Measurements from ENCODE around the gene GSDME. TPM values are rescaled to one million over a fixed set of nuclear protein-coding genes. Genes with fewer than 3 reads are reported as not detected.

Gene GSDME
- polyA plus RNA-seq, 2 donors, result 1.1 to 3.4 TPM

DNA sequence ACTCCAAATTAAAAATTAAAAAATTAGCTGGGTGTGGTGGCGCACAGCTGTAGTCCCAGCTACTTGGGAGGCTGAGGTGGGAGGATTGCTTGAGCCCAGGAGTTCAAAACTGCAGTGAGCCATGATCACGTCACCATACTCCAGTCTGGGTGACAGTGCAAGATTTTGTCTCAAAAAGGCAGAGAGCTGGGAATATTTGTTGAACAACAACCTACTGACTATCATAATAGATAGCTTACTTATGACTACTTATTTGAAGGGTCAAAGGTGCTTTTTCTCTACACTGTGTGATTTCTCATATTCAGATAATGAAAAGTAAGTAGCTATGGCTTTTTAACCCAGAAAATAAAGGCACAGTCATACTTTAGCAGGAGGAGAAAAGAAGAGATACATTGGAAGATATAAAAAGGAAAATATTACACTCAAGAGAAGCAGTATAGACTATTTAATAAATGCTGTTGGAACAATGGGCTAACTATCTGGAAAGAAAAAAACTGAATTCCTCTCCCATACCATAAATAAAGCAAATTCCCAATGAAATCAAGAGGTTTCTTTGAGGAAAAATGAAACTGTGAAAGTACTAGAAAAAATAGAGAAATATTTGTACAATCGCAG, 6.7 kb downstream of the GSDME start:
- no peaks in the 10 kb centered on the region for H3K4me1 ChIP-seq (ENCODE audit: control insufficient read depth in 2 of 2, insufficient read depth in 2 of 2, low read length in 1 of 2)
- no peaks in the 10 kb centered on the region for H3K36me3 ChIP-seq (ENCODE audit: control insufficient read depth in 2 of 2, insufficient read depth in 2 of 2, low read length in 1 of 2)
- H3K4me3 ChIP-seq (ENCODE audit: low read depth in 1 of 2, low read length in 2 of 2), result no peak overlapping the region
- no peak overlapping the region for H3K27ac ChIP-seq (ENCODE audit: low read depth in 2 of 2, low read length in 1 of 2)
- WGBS, 2 donors, result 93 to 99% methylated on average over 3 of the region's 3 CpGs
- no peaks in the 10 kb centered on the region for H3K27me3 ChIP-seq (ENCODE audit: control insufficient read depth in 1 of 2, insufficient read depth in 2 of 2, low read length in 2 of 2)
- H3K9me3 ChIP-seq (ENCODE audit: control insufficient read depth in 2 of 2, insufficient read depth in 1 of 2, low read depth in 1 of 2, low read length in 1 of 2), result no peaks in the 10 kb centered on the region

- Histone ChIP-seq H3K27ac (ENCODE audit: low read depth in 2 of 2, low read length in 1 of 2) (no peak overlapping the region), H3K36me3 (ENCODE audit: control insufficient read depth in 2 of 2, insufficient read depth in 2 of 2, low read length in 1 of 2) (no peaks in the 10 kb centered on the region), H3K9me3 (ENCODE audit: control insufficient read depth in 2 of 2, insufficient read depth in 1 of 2, low read depth in 1 of 2, low read length in 1 of 2) (no peaks in the 10 kb centered on the region), H3K4me1 (ENCODE audit: control insufficient read depth in 2 of 2, insufficient read depth in 2 of 2, low read length in 1 of 2) (no peaks in the 10 kb centered on the region), H3K4me3 (ENCODE audit: low read depth in 1 of 2, low read length in 2 of 2) (no peak overlapping the region), H3K27me3 (ENCODE audit: control insufficient read depth in 1 of 2, insufficient read depth in 2 of 2, low read length in 2 of 2) (no peaks in the 10 kb centered on the region)
- WGBS, 2 donors, result 71 to 93% methylated on average over 2 of the region's 2 CpGs
Observed at GRCh38 chr7:24748521-24748920, 8.7 kb downstream of the GSDME start.

DNA sequence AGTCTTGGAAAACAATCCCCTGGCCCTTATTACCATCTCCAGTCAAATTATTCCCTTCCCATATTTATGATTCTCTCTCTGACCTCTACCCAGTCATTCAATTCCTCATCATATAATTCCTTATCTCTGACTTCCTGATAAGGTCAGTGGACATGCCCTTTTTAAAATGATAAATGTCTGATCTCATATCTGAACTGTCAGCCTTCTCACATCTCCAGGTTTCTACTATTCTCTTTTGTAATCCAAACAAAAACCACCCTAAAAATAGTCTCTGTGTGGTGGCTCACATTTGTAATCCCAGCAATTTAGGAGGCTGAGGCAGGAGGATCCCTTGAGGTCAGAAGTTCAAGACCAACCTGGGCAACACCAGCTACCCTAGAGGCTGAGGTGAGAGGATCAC, 11.9 kb downstream of the GSDME start:
- no peak overlapping the region for H3K4me3 ChIP-seq (ENCODE audit: low read depth in 1 of 2, low read length in 2 of 2)
- no peaks in the 10 kb centered on the region for H3K4me1 ChIP-seq (ENCODE audit: control insufficient read depth in 2 of 2, insufficient read depth in 2 of 2, low read length in 1 of 2)
- no peaks in the 10 kb centered on the region for H3K27me3 ChIP-seq (ENCODE audit: control insufficient read depth in 1 of 2, insufficient read depth in 2 of 2, low read length in 2 of 2)
- H3K27ac ChIP-seq (ENCODE audit: low read depth in 2 of 2, low read length in 1 of 2), result no peak overlapping the region
- H3K9me3 ChIP-seq (ENCODE audit: control insufficient read depth in 2 of 2, insufficient read depth in 1 of 2, low read depth in 1 of 2, low read length in 1 of 2), result no peaks in the 10 kb centered on the region
- no peaks in the 10 kb centered on the region for H3K36me3 ChIP-seq (ENCODE audit: control insufficient read depth in 2 of 2, insufficient read depth in 2 of 2, low read length in 1 of 2)

DNA sequence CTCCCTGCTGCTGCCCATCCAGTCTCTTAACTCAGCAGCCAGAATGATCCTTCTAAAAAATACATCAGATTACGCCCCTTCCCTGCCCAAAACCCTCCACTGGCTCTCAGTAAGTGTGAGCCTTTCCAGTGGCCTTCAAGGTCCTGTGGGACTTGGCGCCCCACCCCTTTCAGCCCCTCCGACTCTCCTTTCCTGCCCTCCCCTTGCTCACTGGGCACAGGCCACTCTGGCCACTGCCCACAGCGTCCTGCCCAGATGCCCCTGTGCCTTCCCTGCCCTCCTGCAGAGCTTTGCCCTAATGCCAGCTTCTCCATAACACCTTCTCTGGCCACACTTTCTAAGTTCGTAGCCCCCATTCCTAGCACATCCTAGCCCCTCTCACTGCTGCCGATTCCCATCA, 13.8 kb downstream of the GSDME start:
- H3K27me3 ChIP-seq (ENCODE audit: control insufficient read depth in 1 of 2, insufficient read depth in 2 of 2, low read length in 2 of 2), result no peaks in the 10 kb centered on the region
- H3K27ac ChIP-seq (ENCODE audit: low read depth in 2 of 2, low read length in 1 of 2), result no peak overlapping the region
- H3K9me3 ChIP-seq (ENCODE audit: control insufficient read depth in 2 of 2, insufficient read depth in 1 of 2, low read depth in 1 of 2, low read length in 1 of 2), result no peaks in the 10 kb centered on the region
- no peaks in the 10 kb centered on the region for H3K4me1 ChIP-seq (ENCODE audit: control insufficient read depth in 2 of 2, insufficient read depth in 2 of 2, low read length in 1 of 2)
- H3K4me3 ChIP-seq (ENCODE audit: low read depth in 1 of 2, low read length in 2 of 2), result no peak overlapping the region
- 88 to 90% methylated on average over 6 of the region's 6 CpGs for WGBS, 2 donors
- no peaks in the 10 kb centered on the region for H3K36me3 ChIP-seq (ENCODE audit: control insufficient read depth in 2 of 2, insufficient read depth in 2 of 2, low read length in 1 of 2)

GRCh38 chr7:24742506-24743162, 14.6 kb downstream of the GSDME start:
- WGBS, 2 donors, result 92 to 94% methylated on average over 9 of the region's 9 CpGs
- Histone ChIP-seq H3K27ac (ENCODE audit: low read depth in 2 of 2, low read length in 1 of 2) (no peak overlapping the region), H3K36me3 (ENCODE audit: control insufficient read depth in 2 of 2, insufficient read depth in 2 of 2, low read length in 1 of 2) (no peaks in the 10 kb centered on the region), H3K9me3 (ENCODE audit: control insufficient read depth in 2 of 2, insufficient read depth in 1 of 2, low read depth in 1 of 2, low read length in 1 of 2) (no peaks in the 10 kb centered on the region), H3K27me3 (ENCODE audit: control insufficient read depth in 1 of 2, insufficient read depth in 2 of 2, low read length in 2 of 2) (no peaks in the 10 kb centered on the region), H3K4me1 (ENCODE audit: control insufficient read depth in 2 of 2, insufficient read depth in 2 of 2, low read length in 1 of 2) (no peaks in the 10 kb centered on the region), H3K4me3 (ENCODE audit: low read depth in 1 of 2, low read length in 2 of 2) (no peak overlapping the region)

DNA sequence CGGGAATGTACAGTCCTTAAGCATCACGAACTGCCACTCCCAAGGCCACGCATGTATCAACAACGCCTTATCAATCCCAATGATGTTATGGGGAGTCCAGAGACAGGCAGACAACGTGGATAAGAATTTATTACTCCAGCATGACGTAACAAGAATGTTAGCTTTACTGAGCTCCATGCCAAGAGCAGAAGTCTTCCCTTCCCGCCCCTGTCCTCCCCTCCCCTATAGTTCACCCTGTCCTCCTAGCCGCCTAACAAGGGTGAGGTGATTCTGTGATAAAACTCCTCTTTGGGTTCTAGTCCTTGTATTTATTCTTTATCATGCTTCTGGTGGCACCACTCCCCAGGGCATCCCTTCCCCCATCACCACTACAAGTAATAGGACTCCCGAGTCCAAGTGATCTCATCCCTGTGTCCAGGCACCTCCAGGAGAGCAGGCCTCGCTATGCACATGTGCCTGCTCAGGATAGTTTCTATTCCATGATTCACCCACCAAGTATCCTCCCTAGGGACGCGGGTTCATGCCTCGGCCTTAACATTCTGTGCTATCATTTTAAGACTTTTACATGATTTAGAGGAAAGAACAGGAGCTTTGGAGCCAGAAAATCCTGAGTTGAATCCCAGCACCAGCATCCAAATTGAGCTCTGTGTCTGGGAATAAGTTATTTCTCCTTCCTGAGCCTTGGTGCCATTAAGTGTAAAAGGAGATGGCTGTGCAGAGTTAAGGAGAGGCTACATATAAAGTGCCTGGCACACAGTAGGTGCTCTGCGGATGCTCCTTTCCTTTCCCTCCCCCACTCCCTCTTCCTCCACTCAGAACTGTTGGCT, 15.4 kb downstream of the GSDME start:
- Histone ChIP-seq H3K36me3 (ENCODE audit: control insufficient read depth in 2 of 2, insufficient read depth in 2 of 2, low read length in 1 of 2) (no peaks in the 10 kb centered on the region), H3K27ac (ENCODE audit: low read depth in 2 of 2, low read length in 1 of 2) (no peak overlapping the region), H3K9me3 (ENCODE audit: control insufficient read depth in 2 of 2, insufficient read depth in 1 of 2, low read depth in 1 of 2, low read length in 1 of 2) (no peaks in the 10 kb centered on the region), H3K27me3 (ENCODE audit: control insufficient read depth in 1 of 2, insufficient read depth in 2 of 2, low read length in 2 of 2) (no peaks in the 10 kb centered on the region), H3K4me3 (ENCODE audit: low read depth in 1 of 2, low read length in 2 of 2) (no peak overlapping the region), H3K4me1 (ENCODE audit: control insufficient read depth in 2 of 2, insufficient read depth in 2 of 2, low read length in 1 of 2) (no peaks in the 10 kb centered on the region)
- WGBS, 2 donors, result 71 to 79% methylated on average over 14 of the region's 14 CpGs

- WGBS, 2 donors, result 89 to 92% methylated on average over 9 of the region's 9 CpGs
- Histone ChIP-seq H3K4me3 (ENCODE audit: low read depth in 1 of 2, low read length in 2 of 2) (no peak overlapping the region), H3K9me3 (ENCODE audit: control insufficient read depth in 2 of 2, insufficient read depth in 1 of 2, low read depth in 1 of 2, low read length in 1 of 2) (no peaks in the 10 kb centered on the region), H3K27ac (ENCODE audit: low read depth in 2 of 2, low read length in 1 of 2) (no peak overlapping the region), H3K4me1 (ENCODE audit: control insufficient read depth in 2 of 2, insufficient read depth in 2 of 2, low read length in 1 of 2) (no peaks in the 10 kb centered on the region), H3K36me3 (ENCODE audit: control insufficient read depth in 2 of 2, insufficient read depth in 2 of 2, low read length in 1 of 2) (no peaks in the 10 kb centered on the region), H3K27me3 (ENCODE audit: control insufficient read depth in 1 of 2, insufficient read depth in 2 of 2, low read length in 2 of 2) (no peaks in the 10 kb centered on the region)
Observed at GRCh38 chr7:24740871-24741270, 16.4 kb downstream of the GSDME start.

DNA sequence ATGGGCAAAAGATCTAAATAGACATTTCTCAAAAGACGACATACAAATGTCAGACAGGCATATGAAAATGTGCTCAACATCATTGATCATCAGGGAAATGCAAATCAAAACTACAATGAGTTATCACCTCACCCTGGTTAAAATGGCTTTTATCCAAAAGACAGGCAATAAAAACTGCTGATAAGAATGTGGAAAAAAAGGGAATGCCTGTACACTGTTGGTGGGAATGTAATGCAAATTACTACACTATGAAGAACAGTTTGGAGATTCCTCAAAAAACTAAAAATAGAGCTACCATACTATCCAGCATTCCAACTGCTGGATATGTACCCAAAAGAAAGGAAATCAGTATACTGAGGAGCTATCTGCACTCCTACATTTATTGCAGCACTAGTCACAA, 18.0 kb downstream of the GSDME start:
- Histone ChIP-seq H3K27me3 (ENCODE audit: control insufficient read depth in 1 of 2, insufficient read depth in 2 of 2, low read length in 2 of 2) (no peaks in the 10 kb centered on the region), H3K27ac (ENCODE audit: low read depth in 2 of 2, low read length in 1 of 2) (no peak overlapping the region), H3K4me1 (ENCODE audit: control insufficient read depth in 2 of 2, insufficient read depth in 2 of 2, low read length in 1 of 2) (no peaks in the 10 kb centered on the region), H3K9me3 (ENCODE audit: control insufficient read depth in 2 of 2, insufficient read depth in 1 of 2, low read depth in 1 of 2, low read length in 1 of 2) (no peaks in the 10 kb centered on the region), H3K4me3 (ENCODE audit: low read depth in 1 of 2, low read length in 2 of 2) (no peak overlapping the region), H3K36me3 (ENCODE audit: control insufficient read depth in 2 of 2, insufficient read depth in 2 of 2, low read length in 1 of 2) (no peaks in the 10 kb centered on the region)
- 74 to 89% methylated on average over 1 of the region's 1 CpG for WGBS, 2 donors

- H3K36me3 ChIP-seq (ENCODE audit: control insufficient read depth in 2 of 2, insufficient read depth in 2 of 2, low read length in 1 of 2), result no peaks in the 10 kb centered on the region
- 83 to 93% methylated on average over 1 of the region's 1 CpG for WGBS, 2 donors
- H3K9me3 ChIP-seq (ENCODE audit: control insufficient read depth in 2 of 2, insufficient read depth in 1 of 2, low read depth in 1 of 2, low read length in 1 of 2), result no peaks in the 10 kb centered on the region
- H3K4me3 ChIP-seq (ENCODE audit: low read depth in 1 of 2, low read length in 2 of 2), result no peak overlapping the region
- no peaks in the 10 kb centered on the region for H3K4me1 ChIP-seq (ENCODE audit: control insufficient read depth in 2 of 2, insufficient read depth in 2 of 2, low read length in 1 of 2)
- no peaks in the 10 kb centered on the region for H3K27me3 ChIP-seq (ENCODE audit: control insufficient read depth in 1 of 2, insufficient read depth in 2 of 2, low read length in 2 of 2)
- H3K27ac ChIP-seq (ENCODE audit: low read depth in 2 of 2, low read length in 1 of 2), result no peak overlapping the region
Observed at GRCh38 chr7:24738577-24738976, 18.7 kb downstream of the GSDME start.
